CD14-positive monocyte (primary cell): Measurements from ENCODE around the gene FNDC11. TPM values are rescaled to one million over a fixed set of nuclear protein-coding genes. Genes with fewer than 3 reads are reported as not detected.
A peak's percentile ranks its signal among the peaks of the same experiment; 100 is the strongest.

Experiments used
- DNase-seq, 3 donors: peaks; one replicate each; pipeline ENCODE4 v3.0.0-alpha.2; 2011 to 2022
- H2AFZ ChIP-seq: 2 replicates; pipeline ENCODE4 v1.6.0; 2012; ENCODE audit warnings: mild to moderate bottlenecking, low read depth, low read length, inconsistent platforms; ENCODE audit not compliant: insufficient read depth, poor library complexity, severe bottlenecking
- H3K27ac ChIP-seq, 2 donors: 1 replicate in 1 of 2; 2 replicates in 1 of 2; pipeline ENCODE4 v1.5.1; 2012 to 2013; ENCODE audit warnings: low read length in 2 of 2, control low read depth in 1 of 2, inconsistent platforms in 1 of 2, low read depth in 1 of 2, mild to moderate bottlenecking in 1 of 2
- H3K27me3 ChIP-seq, 2 donors: one replicate each; pipeline versions ENCODE4 v1.6.0 to v1.6.1; 2011 to 2013; ENCODE audit warnings: low read length in 2 of 2; ENCODE audit not compliant: control insufficient read depth in 2 of 2, insufficient read depth in 2 of 2
- H3K36me3 ChIP-seq, 2 donors: replicated peaks in 1 of 2; 1 replicate in 1 of 2; 2 replicates in 1 of 2; pipeline versions ENCODE4 v1.5.1 to v1.6.1; 2012 to 2013; ENCODE audit warnings: low read length in 2 of 2, control low read depth in 1 of 2, inconsistent platforms in 1 of 2, mild to moderate bottlenecking in 1 of 2; ENCODE audit not compliant: insufficient read depth in 2 of 2, control insufficient read depth in 1 of 2
- H3K4me1 ChIP-seq, 2 donors: 1 replicate in 1 of 2; 2 replicates in 1 of 2; pipeline versions ENCODE4 v1.5.1 to v1.6.1; 2012 to 2013; ENCODE audit warnings: low read length in 2 of 2, control low read depth in 1 of 2, inconsistent platforms in 1 of 2, mild to moderate bottlenecking in 1 of 2, moderate library complexity in 1 of 2; ENCODE audit not compliant: insufficient read depth in 2 of 2, control insufficient read depth in 1 of 2
- H3K4me2 ChIP-seq: replicated peaks from 2 replicates; pipeline ENCODE3; 2012; ENCODE audit warnings: low read length, moderate library complexity, mild to moderate bottlenecking; ENCODE audit not compliant: poor library complexity, severe bottlenecking; ENCODE audit errors: extremely low read depth
- H3K4me3 ChIP-seq, 3 experiments: fragments of 200-600 bp in 1 of 3; sonication (generic) in 1 of 3; replicated peaks in 1 of 3; 1 replicate in 2 of 3; 2 replicates in 1 of 3; pipeline ENCODE4 v1.5.1; 2011 to 2013; ENCODE audit warnings: low read length in 3 of 3, mild to moderate bottlenecking in 3 of 3, control low read depth in 2 of 3, low read depth in 2 of 3, inconsistent platforms in 1 of 3, moderate library complexity in 1 of 3
- H3K79me2 ChIP-seq: 2 replicates; pipeline ENCODE4 v1.6.0; 2012; ENCODE audit warnings: mild to moderate bottlenecking, control low read depth, inconsistent platforms, low read length, moderate library complexity; ENCODE audit not compliant: insufficient read depth
- H3K9ac ChIP-seq: 2 replicates; pipeline ENCODE4 v1.6.0; 2017; ENCODE audit warnings: low read length, mild to moderate bottlenecking; ENCODE audit not compliant: insufficient read depth, poor library complexity, severe bottlenecking
- H3K9me3 ChIP-seq, 2 donors: replicated peaks in 1 of 2; 1 replicate in 1 of 2; 2 replicates in 1 of 2; pipeline versions ENCODE4 v1.5.1 to v1.6.1; 2012 to 2013; ENCODE audit warnings: low read length in 2 of 2, control low read depth in 1 of 2; ENCODE audit not compliant: control insufficient read depth in 1 of 2, insufficient read depth in 1 of 2
- H4K20me1 ChIP-seq: 2 replicates; pipeline ENCODE4 v1.6.0; 2012; ENCODE audit warnings: mild to moderate bottlenecking, low read length, control low read depth, moderate library complexity; ENCODE audit not compliant: insufficient read depth
- H3K27ac Mint-ChIP-seq, 7 donors: one replicate each; pipeline ENCODE4 v1.8.0; 2020; ENCODE audit warnings: mild to moderate bottlenecking in 7 of 7, mixed read lengths in 7 of 7, moderate library complexity in 6 of 7, inconsistent platforms in 2 of 7
- H3K27me3 Mint-ChIP-seq, 3 donors: one replicate each; pipeline ENCODE4 v1.8.0; 2021 to 2022; ENCODE audit warnings: low read depth in 3 of 3, mild to moderate bottlenecking in 3 of 3, mixed read lengths in 3 of 3, moderate library complexity in 3 of 3, inconsistent platforms in 1 of 3
- H3K36me3 Mint-ChIP-seq, 2 donors: one replicate each; pipeline ENCODE4 v1.8.0; 2020; ENCODE audit warnings: mixed read lengths in 2 of 2, inconsistent platforms in 1 of 2, mild to moderate bottlenecking in 1 of 2
- H3K4me1 Mint-ChIP-seq: one replicate; pipeline ENCODE4 v1.8.0; 2020; ENCODE audit warnings: mild to moderate bottlenecking, mixed read lengths
- H3K4me3 Mint-ChIP-seq, 2 donors: one replicate each; pipeline ENCODE4 v1.8.0; 2020; ENCODE audit warnings: mild to moderate bottlenecking in 2 of 2, mixed read lengths in 2 of 2, moderate library complexity in 1 of 2
- H3K9me3 Mint-ChIP-seq, 7 donors: one replicate each; pipeline ENCODE4 v1.8.0; 2020 to 2022; ENCODE audit warnings: mixed read lengths in 7 of 7, mild to moderate bottlenecking in 6 of 7, moderate library complexity in 6 of 7, inconsistent platforms in 2 of 7
- WGBS: methylation state at CpG from one replicate; pipeline ENCODE4 v1.1.5; 2013; ENCODE audit warnings: missing lambda C conversion rate; ENCODE audit not compliant: insufficient coverage; 5-methylcytosine and 5-hydroxymethylcytosine counted together
- intact Hi-C, 2 donors: fragments of 100-400 bp; cut with micrococcal nuclease; formaldehyde crosslinking; loops; one replicate each; pipeline versions ENCODE4 v1.15.0 to v1.15.1; 2023
- polyA plus RNA-seq, 3 donors: library from polyadenylated mRNA; depleted of rRNA in 1 of 3; unstranded in 2 of 3; stranded (reverse) in 1 of 3; fragments of 300-500 nt in 2 of 3; fragments of >200 nt in 1 of 3; fragmentation: Illumina TruSeq in 2 of 3; gene quantifications; 1 replicate in 2 of 3; 2 replicates in 1 of 3; pipeline ENCODE4 v1.2.3, GENCODE V29; 2012 to 2021
- TF ChIP-seq, protein P1 (sequence below): fragments of 200-600 bp; IDR thresholded peaks from one replicate; pipeline ENCODE4 v1.8.0; 2022; ENCODE audit warnings: antibody characterized with exemption, mild to moderate bottlenecking

FNDC11 gene
- polyA plus RNA-seq, 3 donors: 0.23 TPM; not detected in 2

DNA sequence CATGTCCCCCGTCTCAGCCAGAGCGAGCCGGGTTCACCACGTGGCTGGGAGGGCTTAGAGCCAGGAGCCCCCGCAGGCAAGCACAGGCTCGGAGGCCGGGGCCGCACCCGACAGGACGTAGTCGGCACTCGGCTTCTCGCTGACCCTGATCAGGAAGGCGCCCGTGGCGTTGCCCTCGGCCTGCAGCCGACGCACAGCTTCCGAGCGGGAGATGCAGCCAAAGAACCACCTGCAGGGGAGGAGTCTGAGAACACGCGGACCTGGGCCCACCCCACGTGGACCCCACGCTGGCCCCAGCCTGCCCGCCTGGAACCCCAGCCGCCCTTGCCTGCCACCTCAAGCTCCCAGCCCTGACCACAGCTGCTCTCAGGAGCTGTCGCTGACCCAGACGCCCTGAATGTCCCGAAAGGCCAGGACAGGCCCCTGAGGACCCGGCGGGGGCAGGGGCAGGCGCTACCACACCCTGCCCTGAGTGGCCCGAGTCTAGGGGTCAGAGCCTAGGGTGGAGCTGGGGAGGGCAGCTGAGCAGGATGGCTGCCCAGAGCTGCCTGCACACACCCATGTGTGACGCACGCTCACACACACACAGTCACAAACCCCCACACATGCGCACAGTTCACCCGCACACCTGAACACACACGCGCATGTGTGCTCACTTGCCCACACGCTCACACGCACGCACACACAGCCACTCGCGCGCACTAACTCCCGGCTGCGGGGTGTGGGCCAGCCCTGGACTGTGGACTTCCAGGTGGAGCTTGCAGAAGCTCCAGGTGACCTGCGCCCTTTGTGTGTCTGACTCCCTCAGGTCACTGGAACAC, 18.9 kb upstream of the FNDC11 start:
- H3K9ac ChIP-seq: no peak overlapping the region
- H3K27me3 ChIP-seq: peaks cover 0 to 13% of the 10 kb centered on the region in 2 donors
- H3K27me3 Mint-ChIP-seq: peaks cover 5 to 21% (median 11%) of the 10 kb centered on the region in 3 donors
- H3K4me1 ChIP-seq: peaks cover 23 to 28% of the 10 kb centered on the region in 2 donors
- H3K9me3 Mint-ChIP-seq: peaks cover 0 to 3% (median 0%) of the 10 kb centered on the region in 7 donors
- no peak overlapping the region for H3K4me2 ChIP-seq
- TF ChIP-seq, protein P1, sequence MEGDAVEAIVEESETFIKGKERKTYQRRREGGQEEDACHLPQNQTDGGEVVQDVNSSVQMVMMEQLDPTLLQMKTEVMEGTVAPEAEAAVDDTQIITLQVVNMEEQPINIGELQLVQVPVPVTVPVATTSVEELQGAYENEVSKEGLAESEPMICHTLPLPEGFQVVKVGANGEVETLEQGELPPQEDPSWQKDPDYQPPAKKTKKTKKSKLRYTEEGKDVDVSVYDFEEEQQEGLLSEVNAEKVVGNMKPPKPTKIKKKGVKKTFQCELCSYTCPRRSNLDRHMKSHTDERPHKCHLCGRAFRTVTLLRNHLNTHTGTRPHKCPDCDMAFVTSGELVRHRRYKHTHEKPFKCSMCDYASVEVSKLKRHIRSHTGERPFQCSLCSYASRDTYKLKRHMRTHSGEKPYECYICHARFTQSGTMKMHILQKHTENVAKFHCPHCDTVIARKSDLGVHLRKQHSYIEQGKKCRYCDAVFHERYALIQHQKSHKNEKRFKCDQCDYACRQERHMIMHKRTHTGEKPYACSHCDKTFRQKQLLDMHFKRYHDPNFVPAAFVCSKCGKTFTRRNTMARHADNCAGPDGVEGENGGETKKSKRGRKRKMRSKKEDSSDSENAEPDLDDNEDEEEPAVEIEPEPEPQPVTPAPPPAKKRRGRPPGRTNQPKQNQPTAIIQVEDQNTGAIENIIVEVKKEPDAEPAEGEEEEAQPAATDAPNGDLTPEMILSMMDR: no peak
- H3K4me3 Mint-ChIP-seq: peak overlapping the region in 1 of 2 donors; percentile 21
- no peak overlapping the region for H3K27ac Mint-ChIP-seq
- H3K36me3 Mint-ChIP-seq: peaks cover 0 to 2% of the 10 kb centered on the region in 2 donors
- H3K27ac ChIP-seq: no peak overlapping the region
- H3K79me2 ChIP-seq: no peaks in the 10 kb centered on the region
- intact Hi-C loops: loop anchor here (5.0 to 10.0 kb wide), 7 partner anchors 42 to 447 kb away; partner anchors contain the start of genes GMEB2 (in 2 of the 2), ABHD16B (in 1 of the 2), PRPF6 (in 1 of the 2) and TPD52L2 (in 1 of the 2)
- H3K9me3 ChIP-seq: no peaks in the 10 kb centered on the region
- no peaks in the 10 kb centered on the region for H3K36me3 ChIP-seq
- H4K20me1 ChIP-seq: no peaks in the 10 kb centered on the region
- H3K4me3 ChIP-seq: no peak overlapping the region
- DNase-seq: no peak
- H3K4me1 Mint-ChIP-seq: peaks cover 16% of the 10 kb centered on the region
- WGBS: 90% methylated on average over 43 of the region's 49 CpGs
- H2AFZ ChIP-seq: no peak overlapping the region

DNA sequence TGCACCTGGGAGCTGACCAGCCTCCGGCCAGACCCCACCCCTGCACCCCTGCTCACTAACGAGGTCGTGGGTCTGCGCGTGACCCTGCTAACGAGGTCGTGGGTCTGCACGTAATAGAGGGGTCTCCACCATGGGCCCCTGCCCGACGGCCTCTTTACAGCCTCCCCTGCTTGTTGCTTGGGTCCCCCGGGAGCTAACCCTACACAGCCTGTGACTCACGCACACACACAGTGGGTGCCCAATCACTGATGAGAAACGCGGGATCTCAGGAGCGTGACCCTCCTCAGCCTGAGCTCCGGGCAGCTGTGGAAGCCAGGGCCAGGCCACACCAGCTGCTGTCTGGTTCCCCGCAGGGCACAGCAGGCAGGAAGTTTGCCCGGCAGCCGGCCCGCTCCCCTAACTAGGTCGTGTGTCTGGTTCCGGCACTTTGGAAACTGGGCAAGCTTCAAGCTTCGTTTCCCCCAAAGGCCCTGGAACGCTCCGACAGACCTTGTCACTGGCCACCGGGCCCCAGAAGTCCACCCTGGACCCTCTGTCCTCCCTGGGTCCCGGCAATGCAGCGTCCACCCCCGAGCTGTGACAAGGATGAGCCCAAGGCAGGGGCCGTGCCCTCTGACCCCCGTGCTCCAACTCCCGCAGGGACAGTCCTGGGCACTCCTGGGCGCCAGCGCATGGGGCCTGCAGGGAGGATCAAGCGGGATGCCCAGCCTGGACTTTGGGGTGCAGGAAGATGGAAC, 17.6 kb upstream of the FNDC11 start:
- peak overlapping the region in 1 of 3 experiments; percentile 77 for H3K4me3 ChIP-seq
- H3K4me1 ChIP-seq: peaks cover 23 to 28% of the 10 kb centered on the region in 2 donors
- no peaks in the 10 kb centered on the region for H3K36me3 ChIP-seq
- no peaks in the 10 kb centered on the region for H3K9me3 ChIP-seq
- no peaks in the 10 kb centered on the region for H3K79me2 ChIP-seq
- Mint-ChIP-seq H3K4me3 (peak overlapping the region in 1 of 2 donors; percentile 84), H3K27me3 (peaks cover 5 to 20% (median 13%) of the 10 kb centered on the region in 3 donors), H3K27ac (peak overlapping the region in 4 of 7 donors; percentile 82 to 93 (median 87)), H3K36me3 (peaks cover 0 to 2% of the 10 kb centered on the region in 2 donors), H3K9me3 (peaks cover 0 to 3% (median 0%) of the 10 kb centered on the region in 7 donors), H3K4me1 (peaks cover 16% of the 10 kb centered on the region)
- H3K9ac ChIP-seq: peak overlapping the region; percentile 77
- peak overlapping the region in 1 of 2 donors; percentile 89 for H3K27ac ChIP-seq
- H3K27me3 ChIP-seq: peaks cover 0 to 17% of the 10 kb centered on the region in 2 donors
- peak overlapping the region; percentile 82 for H3K4me2 ChIP-seq
- TF ChIP-seq, protein P1: no peak
- no peak for DNase-seq
- 84% methylated on average over 35 of the region's 35 CpGs for WGBS
- H2AFZ ChIP-seq: no peak overlapping the region
- H4K20me1 ChIP-seq: no peaks in the 10 kb centered on the region
- intact Hi-C loops: loop anchor here (2.0 to 10.0 kb wide), 8 partner anchors 16 to 446 kb away; partner anchors contain the start of genes GMEB2 (in 2 of the 2), ABHD16B (in 1 of the 2), PPDPF (in 1 of the 2) and PRPF6 (in 1 of the 2)
